ENCODE data around the gene DAW1.

GRCh38 chr2:227971619-227972230, 100.3 kb downstream of the DAW1 start:
- TF ChIP-seq CTCF (IDR thresholded peaks at IDR 0.05) (no peak), POLR2A (IDR thresholded peaks at IDR 0.05) (no peak)

All from thyroid gland (tissue), 4 donors.